Measurements from ENCODE around the gene CEP131. TPM values are rescaled to one million over a fixed set of nuclear protein-coding genes. Genes with fewer than 3 reads are reported as not detected.
A peak's percentile ranks its signal among the peaks of the same experiment; 100 is the strongest.

Gene CEP131
- total RNA-seq (10 to 100 TPM in 3 of 5 donors, 1 to 10 TPM in 2; 9.0 to 15.8 (median 11.2) TPM), total RNA-seq (4.0 to 34.4 (median 21.9) reads per million in 29 experiments)
- total RNA-seq (2013), result 4.3 TPM

- Histone ChIP-seq H3K4me1 (ENCODE audit: control insufficient read depth in 1 of 2, extremely low read depth in 1 of 2, insufficient read depth in 2 of 2, low read length in 2 of 2) (peaks cover 8 to 22% of the 10 kb centered on the region in 2 experiments), H3K9me3 (no peaks in the 10 kb centered on the region), H3K4me3 (ENCODE audit: control insufficient read depth in 1 of 2, extremely low read depth in 1 of 2, low read length in 1 of 2) (peak within 1 kb of the TSS; percentile 47 to 56), H3K27ac (ENCODE audit: low read length) (no peak within 1 kb of the TSS), H3K27me3 (replicated peaks in 1 of 2; ENCODE audit: control insufficient read depth in 2 of 2, extremely low read depth in 1 of 2, insufficient read depth in 2 of 2, low read length in 1 of 2) (peaks cover 0 to 9% of the 10 kb centered on the region in 2 experiments), H3K36me3 (ENCODE audit: control insufficient read depth in 2 of 2, extremely low read depth in 1 of 2, insufficient read depth in 1 of 2, low read length in 1 of 2) (peaks cover 0 to 14% of the 10 kb centered on the region in 2 donors)
- Mint-ChIP-seq H3K4me1 (peaks cover 15 to 21% (median 16%) of the 10 kb centered on the region in 3 donors), H3K36me3 (no peaks in the 10 kb centered on the region), H3K27me3 (no peaks in the 10 kb centered on the region), H3K27ac (peak within 1 kb of the TSS; percentile 43 to 55), H3K4me3 (peak within 1 kb of the TSS; percentile 75 to 82 (median 78)), H3K9me3 (no peaks in the 10 kb centered on the region)
- POLR2A ChIA-PET, result interaction anchor here (0.5 to 1.3 kb wide), 6 partner anchors 11 to 849 kb away, joined by 3 to 9 read pairs (median 4); partner anchors contain the start of genes NDUFAF8 (in 1 of the 2) and TEPSIN (in 1 of the 2)
- CTCF ChIA-PET, result interaction anchor here (0.5 to 1.2 kb wide), 8 partner anchors 13 to 851 kb away, joined by 3 to 15 read pairs (median 5); partner anchors contain the start of genes NDUFAF8 (in 1 of the 2), SLC38A10 (in 1 of the 2) and TEPSIN (in 1 of the 2)
- ATAC-seq (replicated peaks in 1 of 4) (peak; percentile 96 to 98 (median 97)), DNase-seq (peak; percentile 97 to 100 (median 99))
- under 1% methylated on average over 62 of the region's 79 CpGs for WGBS (ENCODE audit: insufficient coverage)
These were observed at the start of gene CEP131 for GRCh38 chr17:81222906-81223761. CEP131 (minus strand) TSS chr17:81222965; CDS start chr17:81220056, 2,909 bp downstream.

GRCh38 chr17:81271226-81271625 lies 48.5 kb upstream of the CEP131 start:
- H3K27me3 Mint-ChIP-seq, result no peaks in the 10 kb centered on the region
- H3K27ac Mint-ChIP-seq, result no peak overlapping the region
- Histone ChIP-seq H3K36me3 (ENCODE audit: control insufficient read depth in 2 of 2, extremely low read depth in 1 of 2, insufficient read depth in 1 of 2, low read length in 1 of 2) (peaks cover 9 to 79% of the 10 kb centered on the region in 2 donors), H3K4me1 (ENCODE audit: control insufficient read depth in 1 of 2, extremely low read depth in 1 of 2, insufficient read depth in 2 of 2, low read length in 2 of 2) (no peaks in the 10 kb centered on the region), H3K27me3 (replicated peaks in 1 of 2; ENCODE audit: control insufficient read depth in 2 of 2, extremely low read depth in 1 of 2, insufficient read depth in 2 of 2, low read length in 1 of 2) (no peaks in the 10 kb centered on the region), H3K27ac (ENCODE audit: low read length) (no peak overlapping the region), H3K4me3 (ENCODE audit: control insufficient read depth in 1 of 2, extremely low read depth in 1 of 2, low read length in 1 of 2) (no peak overlapping the region), H3K9me3 (no peaks in the 10 kb centered on the region)
- CTCF ChIA-PET, result no interaction called here
- peaks cover 43% of the 10 kb centered on the region for H3K36me3 Mint-ChIP-seq
- no peaks in the 10 kb centered on the region for H3K9me3 Mint-ChIP-seq
- ATAC-seq (replicated peaks in 1 of 4), result no peak
- WGBS (ENCODE audit: insufficient coverage), result 100% methylated on average over 12 of the region's 12 CpGs
- H3K4me3 Mint-ChIP-seq, result no peak overlapping the region
- DNase-seq, result no peak
- POLR2A ChIA-PET, result no interaction called here
- peaks cover 5 to 10% (median 6%) of the 10 kb centered on the region in 3 donors for H3K4me1 Mint-ChIP-seq

- H3K4me1 Mint-ChIP-seq, result peaks cover 5 to 11% (median 10%) of the 10 kb centered on the region in 3 donors
- no peaks in the 10 kb centered on the region for H3K9me3 Mint-ChIP-seq
- no peaks in the 10 kb centered on the region for H3K27me3 Mint-ChIP-seq
These were observed 47.5 kb upstream of the CEP131 start for GRCh38 chr17:81270279-81270678.

GRCh38 chr17:81267390-81268067 lies 44.8 kb upstream of the CEP131 start:
- H3K4me3 Mint-ChIP-seq, result no peak overlapping the region
- ATAC-seq (replicated peaks in 1 of 4) (no peak), DNase-seq (no peak)
- ChIA-PET CTCF (no interaction called here), POLR2A (interaction anchor here in 1 of 2 donors (0.6 kb wide), 1 partner anchor 169 kb away, joined by 7 read pairs; no protein-coding TSS in a partner anchor)
- no peaks in the 10 kb centered on the region for H3K27me3 Mint-ChIP-seq
- Histone ChIP-seq H3K27me3 (replicated peaks in 1 of 2; ENCODE audit: control insufficient read depth in 2 of 2, extremely low read depth in 1 of 2, insufficient read depth in 2 of 2, low read length in 1 of 2) (no peaks in the 10 kb centered on the region), H3K27ac (ENCODE audit: low read length) (no peak overlapping the region), H3K4me1 (ENCODE audit: control insufficient read depth in 1 of 2, extremely low read depth in 1 of 2, insufficient read depth in 2 of 2, low read length in 2 of 2) (no peaks in the 10 kb centered on the region), H3K9me3 (no peaks in the 10 kb centered on the region), H3K36me3 (ENCODE audit: control insufficient read depth in 2 of 2, extremely low read depth in 1 of 2, insufficient read depth in 1 of 2, low read length in 1 of 2) (peaks cover 21 to 79% of the 10 kb centered on the region in 2 donors), H3K4me3 (ENCODE audit: control insufficient read depth in 1 of 2, extremely low read depth in 1 of 2, low read length in 1 of 2) (no peak overlapping the region)
- H3K9me3 Mint-ChIP-seq, result no peaks in the 10 kb centered on the region
- H3K36me3 Mint-ChIP-seq, result peaks cover 42% of the 10 kb centered on the region
- WGBS (ENCODE audit: insufficient coverage), result 100% methylated on average over 1 of the region's 6 CpGs
- no peak overlapping the region for H3K27ac Mint-ChIP-seq
- peaks cover under 1 to 6% (median 6%) of the 10 kb centered on the region in 3 donors for H3K4me1 Mint-ChIP-seq

More at GRCh38 chr17:81270279-81270678, 47.5 kb upstream of the CEP131 start:
- Histone ChIP-seq H3K27ac (ENCODE audit: low read length) (no peak overlapping the region), H3K27me3 (replicated peaks in 1 of 2; ENCODE audit: control insufficient read depth in 2 of 2, extremely low read depth in 1 of 2, insufficient read depth in 2 of 2, low read length in 1 of 2) (no peaks in the 10 kb centered on the region), H3K4me3 (ENCODE audit: control insufficient read depth in 1 of 2, extremely low read depth in 1 of 2, low read length in 1 of 2) (no peak overlapping the region), H3K36me3 (ENCODE audit: control insufficient read depth in 2 of 2, extremely low read depth in 1 of 2, insufficient read depth in 1 of 2, low read length in 1 of 2) (peaks cover 9 to 81% of the 10 kb centered on the region in 2 donors), H3K4me1 (ENCODE audit: control insufficient read depth in 1 of 2, extremely low read depth in 1 of 2, insufficient read depth in 2 of 2, low read length in 2 of 2) (no peaks in the 10 kb centered on the region), H3K9me3 (no peaks in the 10 kb centered on the region)
- DNase-seq (no peak), ATAC-seq (replicated peaks in 1 of 4) (no peak)
- ChIA-PET POLR2A (no interaction called here), CTCF (no interaction called here)
- H3K27ac Mint-ChIP-seq, result no peak overlapping the region
- WGBS (ENCODE audit: insufficient coverage), result 84% methylated on average over 18 of the region's 18 CpGs
- H3K4me3 Mint-ChIP-seq, result no peak overlapping the region
- H3K36me3 Mint-ChIP-seq, result peaks cover 45% of the 10 kb centered on the region

- CTCF ChIA-PET, result no interaction called here
- POLR2A ChIA-PET, result no interaction called here
- Histone ChIP-seq H3K27me3 (replicated peaks in 1 of 2; ENCODE audit: control insufficient read depth in 2 of 2, extremely low read depth in 1 of 2, insufficient read depth in 2 of 2, low read length in 1 of 2) (no peaks in the 10 kb centered on the region), H3K4me1 (ENCODE audit: control insufficient read depth in 1 of 2, extremely low read depth in 1 of 2, insufficient read depth in 2 of 2, low read length in 2 of 2) (no peaks in the 10 kb centered on the region), H3K36me3 (ENCODE audit: control insufficient read depth in 2 of 2, extremely low read depth in 1 of 2, insufficient read depth in 1 of 2, low read length in 1 of 2) (peaks cover 23 to 85% of the 10 kb centered on the region in 2 donors), H3K9me3 (no peaks in the 10 kb centered on the region), H3K4me3 (ENCODE audit: control insufficient read depth in 1 of 2, extremely low read depth in 1 of 2, low read length in 1 of 2) (no peak overlapping the region), H3K27ac (ENCODE audit: low read length) (no peak overlapping the region)
- peaks cover 0 to 5% (median 5%) of the 10 kb centered on the region in 3 donors for H3K4me1 Mint-ChIP-seq
- H3K4me3 Mint-ChIP-seq, result no peak overlapping the region
- H3K27me3 Mint-ChIP-seq, result no peaks in the 10 kb centered on the region
- WGBS (ENCODE audit: insufficient coverage), result 97% methylated on average over 19 of the region's 22 CpGs
- DNase-seq (no peak), ATAC-seq (replicated peaks in 1 of 4) (no peak)
- H3K36me3 Mint-ChIP-seq, result peaks cover 39% of the 10 kb centered on the region
- H3K9me3 Mint-ChIP-seq, result no peaks in the 10 kb centered on the region
- no peak overlapping the region for H3K27ac Mint-ChIP-seq
These were observed 42.8 kb upstream of the CEP131 start for GRCh38 chr17:81265576-81265975.

GRCh38 chr17:81264640-81265039 lies 41.9 kb upstream of the CEP131 start:
- ChIA-PET POLR2A (no interaction called here), CTCF (no interaction called here)
- Mint-ChIP-seq H3K36me3 (peaks cover 38% of the 10 kb centered on the region), H3K9me3 (no peaks in the 10 kb centered on the region), H3K27ac (no peak overlapping the region), H3K4me3 (no peak overlapping the region), H3K27me3 (no peaks in the 10 kb centered on the region), H3K4me1 (peaks cover 0 to 5% (median 5%) of the 10 kb centered on the region in 3 donors)
- Histone ChIP-seq H3K27me3 (replicated peaks in 1 of 2; ENCODE audit: control insufficient read depth in 2 of 2, extremely low read depth in 1 of 2, insufficient read depth in 2 of 2, low read length in 1 of 2) (no peaks in the 10 kb centered on the region), H3K4me3 (ENCODE audit: control insufficient read depth in 1 of 2, extremely low read depth in 1 of 2, low read length in 1 of 2) (no peak overlapping the region), H3K9me3 (no peaks in the 10 kb centered on the region), H3K4me1 (ENCODE audit: control insufficient read depth in 1 of 2, extremely low read depth in 1 of 2, insufficient read depth in 2 of 2, low read length in 2 of 2) (no peaks in the 10 kb centered on the region), H3K27ac (ENCODE audit: low read length) (no peak overlapping the region), H3K36me3 (ENCODE audit: control insufficient read depth in 2 of 2, extremely low read depth in 1 of 2, insufficient read depth in 1 of 2, low read length in 1 of 2) (peaks cover 31 to 85% of the 10 kb centered on the region in 2 donors)
- ATAC-seq (replicated peaks in 1 of 4) (no peak), DNase-seq (no peak)
- 95% methylated on average over 12 of the region's 12 CpGs for WGBS (ENCODE audit: insufficient coverage)
